ENCODE data around the gene PAOX. TPM values are rescaled to one million over a fixed set of nuclear protein-coding genes. Genes with fewer than 3 reads are reported as not detected.

PAOX gene
- total and polyA plus RNA-seq, 2 of the 13 experiments (the other 11 are each of a cell fraction or from before 2014, with no cell fraction given), result 0.49 to 0.77 TPM

GRCh38 chr10:133353988-133354605, 25.0 kb upstream of the PAOX start:
- no peak for DNase-seq (ENCODE audit: low spot score)
- CTCF ChIA-PET (ENCODE audit: low intra/inter-chr PET ratio, low total read pairs), result no interaction called here

GRCh38 chr10:133354672-133355240, 24.3 kb upstream of the PAOX start:
- peaks cover 13% of the 10 kb centered on the region; the same call in 1 of the 2 replicates for H4K20me1 ChIP-seq (ENCODE audit: insufficient read depth, low read length)
- intact Hi-C loops (cut with micrococcal nuclease; ENCODE audit: unreplicated experiment), result no loop called here
- no peak overlapping the region for H3K4me3 ChIP-seq (replicated peaks in 1 of 3; ENCODE audit: insufficient read depth in 1 of 3, low read depth in 2 of 3, low read length in 3 of 3)
- FAIRE-seq (no peak), ATAC-seq (no peak), DNase-seq (ENCODE audit: low spot score) (no peak)
- H3K36me3 ChIP-seq (replicated peaks in 1 of 2; ENCODE audit: control insufficient read depth in 1 of 2, insufficient read depth in 2 of 2, low read length in 2 of 2), result peaks cover 5 to 14% of the 10 kb centered on the region in 2 experiments; a peak in 3 of 5 replicates
- H3K9ac ChIP-seq (ENCODE audit: insufficient read depth, low read depth, low read length), result no peak overlapping the region
- 100% methylated on average over 4 of the region's 14 CpGs for WGBS (ENCODE audit: low lambda C conversion rate)
- in situ Hi-C loops (cut with HindIII; ENCODE audit: extremely low pct_ligation_motif_present, low pct_unique_long_range_greater_than_20kb), result no loop called here
- H3K79me2 ChIP-seq (ENCODE audit: insufficient read depth, low read length), result peaks cover 12% of the 10 kb centered on the region
- BruUV-seq (replicated peaks), result TSS peak; percentile 19
- ChIA-PET CTCF (ENCODE audit: low intra/inter-chr PET ratio, low total read pairs) (no interaction called here), POLR2A (interaction anchor here (1.5 to 5.1 kb wide), 2 partner anchors 7 to 19 kb away, joined by 3 to 124 read pairs; partner anchors contain the start of genes ECHS1 and PRAP1)
- H3K9me3 ChIP-seq (ENCODE audit: low read length), result no peaks in the 10 kb centered on the region
- no peaks in the 10 kb centered on the region for H3K27me3 ChIP-seq (ENCODE audit: control insufficient read depth in 1 of 2, insufficient read depth in 2 of 2, low read length in 2 of 2)
- TF ChIP-seq PHF8 (CRISPR knock-in tag; IDR thresholded peaks at IDR 0.05) (no peak), XBP1 (CRISPR knock-in tag; IDR thresholded peaks at IDR 0.05) (no peak), ZFP36L2 (CRISPR knock-in tag; IDR thresholded peaks at IDR 0.05) (no peak), AGO1 (IDR thresholded peaks at IDR 0.05; ENCODE audit: low read depth, low read length, poor library complexity, severe bottlenecking) (peak; percentile 13), AGO2 (optimal IDR thresholded peaks at IDR 0.05; ENCODE audit: low read depth, low read length) (peak; percentile 45), RAD21 (CRISPR knock-in tag; IDR thresholded peaks at IDR 0.05) (peak; percentile 9; the same call in 1 of the 2 replicates), HNF1A (IDR thresholded peaks at IDR 0.05; ENCODE audit: low read depth) (no peak), HNF1A (CRISPR knock-in tag; IDR thresholded peaks at IDR 0.05; ENCODE audit: borderline replicate concordance) (no peak)
- H3K4me2 ChIP-seq (ENCODE audit: low read depth, low read length), result no peak overlapping the region
- H2AFZ ChIP-seq (ENCODE audit: low read length), result no peak overlapping the region
- H3K4me1 ChIP-seq (ENCODE audit: insufficient read depth, low read length), result peaks cover 39% of the 10 kb centered on the region
- H3K27ac ChIP-seq (ENCODE audit: extremely low read length, insufficient read depth, low read length), result no peak overlapping the region

More at GRCh38 chr10:133353988-133354605, 25.0 kb upstream of the PAOX start:
- intact Hi-C loops (cut with micrococcal nuclease; ENCODE audit: unreplicated experiment) (no loop called here), in situ Hi-C loops (cut with HindIII; ENCODE audit: extremely low pct_ligation_motif_present, low pct_unique_long_range_greater_than_20kb) (no loop called here)
- Histone ChIP-seq H4K20me1 (ENCODE audit: insufficient read depth, low read length) (peaks cover 13% of the 10 kb centered on the region; the same call in 1 of the 2 replicates), H3K27ac (ENCODE audit: extremely low read length, insufficient read depth, low read length) (no peak overlapping the region), H2AFZ (ENCODE audit: low read length) (no peak overlapping the region), H3K4me2 (ENCODE audit: low read depth, low read length) (no peak overlapping the region), H3K36me3 (replicated peaks in 1 of 2; ENCODE audit: control insufficient read depth in 1 of 2, insufficient read depth in 2 of 2, low read length in 2 of 2) (peaks cover 5 to 14% of the 10 kb centered on the region in 2 experiments; a peak in 3 of 5 replicates), H3K27me3 (ENCODE audit: control insufficient read depth in 1 of 2, insufficient read depth in 2 of 2, low read length in 2 of 2) (no peaks in the 10 kb centered on the region), H3K4me1 (ENCODE audit: insufficient read depth, low read length) (peaks cover 39% of the 10 kb centered on the region), H3K79me2 (ENCODE audit: insufficient read depth, low read length) (peaks cover 12% of the 10 kb centered on the region), H3K9ac (ENCODE audit: insufficient read depth, low read depth, low read length) (no peak overlapping the region), H3K4me3 (replicated peaks in 1 of 3; ENCODE audit: insufficient read depth in 1 of 3, low read depth in 2 of 3, low read length in 3 of 3) (no peak overlapping the region), H3K9me3 (ENCODE audit: low read length) (no peaks in the 10 kb centered on the region)
- WGBS (ENCODE audit: low lambda C conversion rate), result 95% methylated on average over 14 of the region's 16 CpGs
- TF ChIP-seq AGO2 (optimal IDR thresholded peaks at IDR 0.05; ENCODE audit: low read depth, low read length), result peak; percentile 89
- TF ChIP-seq AGO1 (IDR thresholded peaks at IDR 0.05; ENCODE audit: low read depth, low read length, poor library complexity, severe bottlenecking), result peak; percentile 80
- no peak for TF ChIP-seq ASH2L (IDR thresholded peaks at IDR 0.05; ENCODE audit: insufficient read length, low read depth, low read length)
- no TSS peak for BruUV-seq (replicated peaks)
- FAIRE-seq (no peak), ATAC-seq (no peak)
- POLR2A ChIA-PET, result interaction anchor here (1.2 to 1.5 kb wide), 2 partner anchors 25 to 164 kb away, joined by 3 to 5 read pairs; partner anchors contain the start of gene PAOX

Measured in HepG2 (cell line).